SK-N-MC (cell line): ENCODE data around the gene NYAP2.

ENCODE experiments used
- EZH2 ChIP-seq: fragments of 200-600 bp; sonication (generic); IDR thresholded peaks from one replicate; pipeline ENCODE4 v1.6.1; 2017; ENCODE audit warnings: antibody characterized with exemption
- FOXP2 ChIP-seq: optimal IDR thresholded peaks from 2 replicates; pipeline ENCODE3; 2011; ENCODE audit warnings: mild to moderate bottlenecking, moderate library complexity; ENCODE audit not compliant: insufficient read depth; ENCODE audit errors: extremely low read length, control extremely low read depth
- POLR2AphosphoS5 ChIP-seq: IDR thresholded peaks from 2 replicates; pipeline ENCODE4 v1.6.1; 2012; ENCODE audit warnings: mild to moderate bottlenecking, low read depth, low read length, borderline replicate concordance

DNA sequence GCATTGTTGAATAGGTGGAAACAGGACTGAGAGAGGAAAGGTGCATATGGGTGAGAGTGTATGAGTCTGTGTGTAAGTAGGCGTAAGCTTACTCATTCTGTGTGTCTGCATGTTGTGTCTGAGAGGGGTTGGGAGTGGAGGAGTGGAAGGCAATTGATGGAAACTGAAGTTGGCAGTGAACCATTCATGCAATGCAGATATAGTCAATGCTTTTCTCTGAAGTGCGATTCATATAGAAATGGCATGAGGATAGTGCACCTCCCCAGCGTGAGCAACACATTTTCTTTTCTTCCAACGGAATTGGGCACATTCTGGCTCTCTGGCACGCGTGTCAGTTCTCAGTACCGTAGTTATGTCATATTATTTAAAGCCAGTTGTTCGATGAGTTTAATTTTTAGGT lies 250.5 kb downstream of the NYAP2 start:
- no peak for TF ChIP-seq POLR2AphosphoS5
- no peak for TF ChIP-seq EZH2
- no peak for TF ChIP-seq FOXP2
